Measurements from ENCODE around the gene SWI5.

SWI5 gene

GRCh38 chr9:128333451-128333869, 57.4 kb downstream of the SWI5 start:
- Histone ChIP-seq H3K36me3 (ENCODE audit: insufficient read depth) (no peaks in the 10 kb centered on the region), H3K4me2 (no peak overlapping the region), H3K4me1 (ENCODE audit: low read depth, poor library complexity, severe bottlenecking) (no peaks in the 10 kb centered on the region), H3K9ac (no peak overlapping the region), H2AFZ (ENCODE audit: low read depth) (no peak overlapping the region), H3K79me2 (ENCODE audit: insufficient read depth, low read depth) (no peaks in the 10 kb centered on the region), H3K27me3 (ENCODE audit: insufficient read depth, low read depth) (no peaks in the 10 kb centered on the region), H4K20me1 (ENCODE audit: insufficient read depth) (no peaks in the 10 kb centered on the region), H3K4me3 (IDR thresholded peaks at IDR 0.05; ENCODE audit: insufficient read depth, low read depth, low read length) (no peak overlapping the region), H3K27ac (no peak overlapping the region)
- TF ChIP-seq, protein P1, sequence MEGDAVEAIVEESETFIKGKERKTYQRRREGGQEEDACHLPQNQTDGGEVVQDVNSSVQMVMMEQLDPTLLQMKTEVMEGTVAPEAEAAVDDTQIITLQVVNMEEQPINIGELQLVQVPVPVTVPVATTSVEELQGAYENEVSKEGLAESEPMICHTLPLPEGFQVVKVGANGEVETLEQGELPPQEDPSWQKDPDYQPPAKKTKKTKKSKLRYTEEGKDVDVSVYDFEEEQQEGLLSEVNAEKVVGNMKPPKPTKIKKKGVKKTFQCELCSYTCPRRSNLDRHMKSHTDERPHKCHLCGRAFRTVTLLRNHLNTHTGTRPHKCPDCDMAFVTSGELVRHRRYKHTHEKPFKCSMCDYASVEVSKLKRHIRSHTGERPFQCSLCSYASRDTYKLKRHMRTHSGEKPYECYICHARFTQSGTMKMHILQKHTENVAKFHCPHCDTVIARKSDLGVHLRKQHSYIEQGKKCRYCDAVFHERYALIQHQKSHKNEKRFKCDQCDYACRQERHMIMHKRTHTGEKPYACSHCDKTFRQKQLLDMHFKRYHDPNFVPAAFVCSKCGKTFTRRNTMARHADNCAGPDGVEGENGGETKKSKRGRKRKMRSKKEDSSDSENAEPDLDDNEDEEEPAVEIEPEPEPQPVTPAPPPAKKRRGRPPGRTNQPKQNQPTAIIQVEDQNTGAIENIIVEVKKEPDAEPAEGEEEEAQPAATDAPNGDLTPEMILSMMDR (conservative IDR thresholded peaks at IDR 0.05; ENCODE audit: low read depth, low read length) = no peak

DNA sequence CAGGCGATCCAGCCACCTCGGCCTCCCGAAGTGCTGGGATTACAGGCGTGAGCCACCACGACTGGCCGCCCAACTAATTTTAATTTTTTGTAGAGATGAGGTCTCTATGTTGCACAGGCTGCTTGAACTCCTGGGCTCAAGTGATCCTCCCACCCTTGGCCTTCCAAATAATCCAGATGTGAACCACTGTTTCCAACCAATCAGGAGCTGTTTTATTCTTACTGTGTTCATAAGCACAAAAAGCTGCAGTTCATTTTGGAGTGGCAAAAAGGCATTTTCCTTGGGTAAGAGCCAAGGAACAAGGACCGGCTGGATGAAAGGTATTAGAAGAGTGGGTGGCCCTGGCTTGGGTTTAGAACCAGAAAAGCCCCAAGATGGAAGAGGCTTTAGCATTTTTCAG, 59.1 kb downstream of the SWI5 start:
- no peak overlapping the region for H3K4me2 ChIP-seq
- no peak overlapping the region for H2AFZ ChIP-seq (ENCODE audit: low read depth)
- no peaks in the 10 kb centered on the region for H3K36me3 ChIP-seq (ENCODE audit: insufficient read depth)
- TF ChIP-seq, protein P1 (conservative IDR thresholded peaks at IDR 0.05; ENCODE audit: low read depth, low read length) = no peak
- no peak overlapping the region for H3K9ac ChIP-seq
- no peaks in the 10 kb centered on the region for H4K20me1 ChIP-seq (ENCODE audit: insufficient read depth)
- no peak overlapping the region for H3K27ac ChIP-seq
- no peak overlapping the region for H3K4me3 ChIP-seq (IDR thresholded peaks at IDR 0.05; ENCODE audit: insufficient read depth, low read depth, low read length)
- H3K27me3 ChIP-seq (ENCODE audit: insufficient read depth, low read depth) = no peaks in the 10 kb centered on the region
- H3K4me1 ChIP-seq (ENCODE audit: low read depth, poor library complexity, severe bottlenecking) = peaks cover 14% of the 10 kb centered on the region
- no peaks in the 10 kb centered on the region for H3K79me2 ChIP-seq (ENCODE audit: insufficient read depth, low read depth)

- Histone ChIP-seq H2AFZ (ENCODE audit: low read depth) (no peak overlapping the region), H3K4me3 (IDR thresholded peaks at IDR 0.05; ENCODE audit: insufficient read depth, low read depth, low read length) (no peak overlapping the region), H3K4me2 (no peak overlapping the region), H3K36me3 (ENCODE audit: insufficient read depth) (no peaks in the 10 kb centered on the region), H4K20me1 (ENCODE audit: insufficient read depth) (no peaks in the 10 kb centered on the region), H3K79me2 (ENCODE audit: insufficient read depth, low read depth) (no peaks in the 10 kb centered on the region), H3K9ac (no peak overlapping the region), H3K27me3 (ENCODE audit: insufficient read depth, low read depth) (no peaks in the 10 kb centered on the region), H3K27ac (no peak overlapping the region), H3K4me1 (ENCODE audit: low read depth, poor library complexity, severe bottlenecking) (peaks cover 14% of the 10 kb centered on the region)
- TF ChIP-seq, protein P1 (conservative IDR thresholded peaks at IDR 0.05; ENCODE audit: low read depth, low read length) = no peak
Measured at GRCh38 chr9:128335914-128336313, 59.8 kb downstream of the SWI5 start.

- no peak overlapping the region for H3K4me3 ChIP-seq (IDR thresholded peaks at IDR 0.05; ENCODE audit: insufficient read depth, low read depth, low read length)
- H4K20me1 ChIP-seq (ENCODE audit: insufficient read depth) = no peaks in the 10 kb centered on the region
- H2AFZ ChIP-seq (ENCODE audit: low read depth) = no peak overlapping the region
- no peaks in the 10 kb centered on the region for H3K79me2 ChIP-seq (ENCODE audit: insufficient read depth, low read depth)
- no peaks in the 10 kb centered on the region for H3K27me3 ChIP-seq (ENCODE audit: insufficient read depth, low read depth)
- H3K27ac ChIP-seq = no peak overlapping the region
- H3K36me3 ChIP-seq (ENCODE audit: insufficient read depth) = no peaks in the 10 kb centered on the region
- peaks cover 14% of the 10 kb centered on the region for H3K4me1 ChIP-seq (ENCODE audit: low read depth, poor library complexity, severe bottlenecking)
- H3K4me2 ChIP-seq = no peak overlapping the region
- TF ChIP-seq, protein P1 (conservative IDR thresholded peaks at IDR 0.05; ENCODE audit: low read depth, low read length) = no peak
- H3K9ac ChIP-seq = no peak overlapping the region
Measured at GRCh38 chr9:128337936-128338335, 61.9 kb downstream of the SWI5 start.
